Measurements from ENCODE around the gene PLK4. TPM values are rescaled to one million over a fixed set of nuclear protein-coding genes. Genes with fewer than 3 reads are reported as not detected.

Gene PLK4
- 0.53 and 1.7 TPM in 2 replicates for total RNA-seq

DNA sequence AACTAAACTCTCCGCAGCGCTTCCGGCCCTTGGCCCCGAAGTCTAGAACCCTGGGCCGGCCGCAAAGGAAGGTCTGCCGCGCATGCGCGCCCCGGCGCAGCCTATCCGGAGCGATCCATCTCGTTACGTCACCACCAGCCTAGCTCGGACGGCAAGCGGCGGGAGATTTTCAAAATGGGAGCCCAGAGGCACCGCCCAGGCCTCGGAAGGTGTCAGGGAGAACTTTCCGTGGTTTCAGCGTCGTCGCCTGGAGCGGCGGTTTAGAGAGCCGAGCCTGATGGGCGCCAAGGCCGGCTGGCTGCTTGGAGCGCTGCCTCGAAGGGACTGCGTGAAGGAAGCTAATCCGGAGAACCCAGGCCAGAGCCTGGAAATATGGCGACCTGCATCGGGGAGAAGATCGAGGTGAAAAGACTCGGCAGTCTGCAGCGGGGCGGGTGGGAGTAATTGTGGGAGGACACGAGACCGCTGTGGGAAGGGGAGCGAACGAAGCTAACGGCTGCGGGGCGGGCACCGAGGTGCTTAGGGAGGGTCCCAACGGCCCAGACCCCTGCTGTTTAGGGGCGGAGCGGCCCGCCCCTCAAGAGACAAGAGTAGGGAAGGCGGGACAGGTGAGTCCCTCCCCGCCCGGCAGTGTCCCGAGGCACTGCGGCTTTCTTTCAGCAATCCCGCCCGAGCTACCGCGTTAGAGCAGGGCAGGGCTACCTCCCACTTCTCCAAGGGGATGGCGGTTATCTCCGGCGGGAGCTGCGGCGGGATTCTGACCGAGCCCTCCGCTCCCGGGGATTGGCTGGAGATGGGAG is at the start of gene PLK4:
TSS of gene PLK4 (plus strand) at position 131 of the 800 bp plus-strand sequence. CDS start at position 373, 242 bp downstream.
- FAIRE-seq (no peak), DNase-seq (ENCODE audit: low read depth) (peak; percentile 90)
- H3K27me3 ChIP-seq (ENCODE audit: control insufficient read depth, insufficient read depth, low read length): no peaks in the 10 kb centered on the region
- no peaks in the 10 kb centered on the region for H3K36me3 ChIP-seq (ENCODE audit: control insufficient read depth, insufficient read depth, low read length)
- TF ChIP-seq, protein P1, sequence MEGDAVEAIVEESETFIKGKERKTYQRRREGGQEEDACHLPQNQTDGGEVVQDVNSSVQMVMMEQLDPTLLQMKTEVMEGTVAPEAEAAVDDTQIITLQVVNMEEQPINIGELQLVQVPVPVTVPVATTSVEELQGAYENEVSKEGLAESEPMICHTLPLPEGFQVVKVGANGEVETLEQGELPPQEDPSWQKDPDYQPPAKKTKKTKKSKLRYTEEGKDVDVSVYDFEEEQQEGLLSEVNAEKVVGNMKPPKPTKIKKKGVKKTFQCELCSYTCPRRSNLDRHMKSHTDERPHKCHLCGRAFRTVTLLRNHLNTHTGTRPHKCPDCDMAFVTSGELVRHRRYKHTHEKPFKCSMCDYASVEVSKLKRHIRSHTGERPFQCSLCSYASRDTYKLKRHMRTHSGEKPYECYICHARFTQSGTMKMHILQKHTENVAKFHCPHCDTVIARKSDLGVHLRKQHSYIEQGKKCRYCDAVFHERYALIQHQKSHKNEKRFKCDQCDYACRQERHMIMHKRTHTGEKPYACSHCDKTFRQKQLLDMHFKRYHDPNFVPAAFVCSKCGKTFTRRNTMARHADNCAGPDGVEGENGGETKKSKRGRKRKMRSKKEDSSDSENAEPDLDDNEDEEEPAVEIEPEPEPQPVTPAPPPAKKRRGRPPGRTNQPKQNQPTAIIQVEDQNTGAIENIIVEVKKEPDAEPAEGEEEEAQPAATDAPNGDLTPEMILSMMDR (IDR thresholded peaks at IDR 0.05; ENCODE audit: insufficient read depth, low read length, severe bottlenecking): no peak
- H3K4me3 ChIP-seq (ENCODE audit: low read depth, low read length): peak within 1 kb of the TSS; percentile 93

DNA sequence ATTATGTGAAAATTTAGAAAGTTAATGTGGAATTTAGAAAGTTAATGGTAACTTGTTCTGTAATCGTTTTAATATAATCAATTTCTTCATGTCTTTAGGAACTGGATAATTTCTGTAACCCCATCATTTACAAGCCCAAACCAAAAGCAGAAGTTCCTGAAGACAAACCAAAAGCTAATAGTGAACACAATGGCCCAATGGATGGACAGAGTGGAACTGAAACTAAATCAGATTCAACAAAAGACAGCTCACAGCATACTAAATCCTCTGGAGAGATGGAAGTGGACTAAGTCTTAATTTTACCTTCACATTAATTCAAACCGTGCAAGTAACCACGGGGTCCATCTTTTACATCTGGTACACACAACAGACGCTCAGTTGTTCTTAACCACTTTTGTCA is 48.1 kb upstream of the PLK4 start:
- Histone ChIP-seq H3K27me3 (ENCODE audit: control insufficient read depth, insufficient read depth, low read length) (no peaks in the 10 kb centered on the region), H3K4me3 (ENCODE audit: low read depth, low read length) (no peak overlapping the region), H3K36me3 (ENCODE audit: control insufficient read depth, insufficient read depth, low read length) (peaks cover 1% of the 10 kb centered on the region)
- no peak for DNase-seq (ENCODE audit: low read depth)
- no peak for FAIRE-seq
- TF ChIP-seq, protein P1 (IDR thresholded peaks at IDR 0.05; ENCODE audit: insufficient read depth, low read length, severe bottlenecking): no peak

DNA sequence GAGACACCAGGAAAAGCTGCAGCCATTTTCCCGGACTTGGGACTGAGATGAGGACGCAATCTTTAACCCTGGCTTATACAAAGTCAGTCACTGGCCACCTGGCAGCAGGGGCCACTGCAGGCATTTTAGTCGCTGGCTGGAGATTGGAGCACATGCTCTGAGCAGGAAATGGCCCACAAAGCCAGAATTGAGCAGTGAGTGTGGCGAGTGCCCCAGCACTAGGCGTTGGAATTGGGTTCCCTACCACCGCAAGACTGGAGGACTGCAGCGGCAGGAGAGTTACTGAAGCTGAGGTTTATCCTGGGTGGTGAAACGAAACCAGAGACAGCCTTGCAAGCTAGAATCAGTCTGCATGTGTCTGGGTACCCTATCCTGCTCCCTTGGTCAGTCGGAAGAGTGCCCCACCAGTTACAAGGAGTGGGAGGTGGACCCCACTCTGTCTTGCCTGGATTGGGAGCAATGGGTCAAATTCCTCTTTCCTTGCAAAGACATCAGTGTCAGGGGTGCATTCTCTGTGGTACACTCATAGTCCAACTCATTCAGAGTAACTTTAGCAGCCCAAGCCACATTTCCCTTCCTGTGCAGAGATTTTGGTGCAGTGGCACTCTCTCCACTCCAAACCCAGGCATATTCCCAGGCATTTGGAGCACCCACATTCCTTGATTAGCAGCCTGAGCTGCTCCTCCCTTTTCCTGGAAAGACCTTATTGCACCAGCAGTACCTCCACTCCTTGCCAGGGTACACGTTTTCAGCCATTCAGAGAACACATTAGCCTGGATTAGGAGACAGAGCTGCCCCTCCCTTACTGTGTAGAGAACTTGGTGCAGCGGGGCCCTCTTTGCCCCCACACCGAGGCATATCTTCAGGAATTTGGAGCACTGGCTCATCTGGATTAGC is 36.7 kb upstream of the PLK4 start:
- Histone ChIP-seq H3K27me3 (ENCODE audit: control insufficient read depth, insufficient read depth, low read length) (no peaks in the 10 kb centered on the region), H3K36me3 (ENCODE audit: control insufficient read depth, insufficient read depth, low read length) (no peaks in the 10 kb centered on the region), H3K4me3 (ENCODE audit: low read depth, low read length) (no peak overlapping the region)
- TF ChIP-seq, protein P1 (IDR thresholded peaks at IDR 0.05; ENCODE audit: insufficient read depth, low read length, severe bottlenecking): no peak
- no peak for DNase-seq (ENCODE audit: low read depth)
- FAIRE-seq: peak; percentile 64

- DNase-seq (ENCODE audit: low read depth) (peak; percentile 22), FAIRE-seq (no peak)
- H3K27me3 ChIP-seq (ENCODE audit: control insufficient read depth, insufficient read depth, low read length): no peaks in the 10 kb centered on the region
- H3K36me3 ChIP-seq (ENCODE audit: control insufficient read depth, insufficient read depth, low read length): no peaks in the 10 kb centered on the region
- TF ChIP-seq, protein P1 (IDR thresholded peaks at IDR 0.05; ENCODE audit: insufficient read depth, low read length, severe bottlenecking): no peak
- H3K4me3 ChIP-seq (ENCODE audit: low read depth, low read length): no peak overlapping the region
Observed at GRCh38 chr4:127844601-127845116, 36.0 kb upstream of the PLK4 start.

DNA sequence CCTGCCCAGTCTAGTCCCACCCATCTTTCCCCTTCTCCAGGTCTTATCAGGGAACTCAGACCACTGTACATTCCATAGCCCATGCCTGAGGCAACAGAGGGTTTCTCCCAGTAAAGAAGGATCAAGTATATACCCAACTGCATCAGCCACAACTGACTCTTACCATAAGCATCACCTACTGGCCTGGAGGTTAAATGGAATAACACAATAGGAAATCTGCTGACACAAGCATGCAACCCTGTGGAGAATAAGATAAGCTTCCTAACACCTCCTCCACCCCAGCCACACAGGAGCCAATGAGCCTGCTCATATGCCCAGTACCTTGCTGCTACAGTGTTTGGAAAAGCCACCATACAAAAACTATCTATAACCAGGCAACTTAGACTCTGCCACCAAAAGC is 34.6 kb upstream of the PLK4 start:
- Histone ChIP-seq H3K4me3 (ENCODE audit: low read depth, low read length) (no peak overlapping the region), H3K27me3 (ENCODE audit: control insufficient read depth, insufficient read depth, low read length) (no peaks in the 10 kb centered on the region), H3K36me3 (ENCODE audit: control insufficient read depth, insufficient read depth, low read length) (no peaks in the 10 kb centered on the region)
- FAIRE-seq (no peak), DNase-seq (ENCODE audit: low read depth) (no peak)
- TF ChIP-seq, protein P1 (IDR thresholded peaks at IDR 0.05; ENCODE audit: insufficient read depth, low read length, severe bottlenecking): no peak

All from bronchial epithelial cell (primary cell).